LNCaP clone FGC (cell line): ENCODE results near the gene OSBPL8.
"Not testable (repeated sequence)": the region's sequence is repeated elsewhere in the genome, so short reads cannot be mapped to it uniquely, and the experiment has no call there.

ENCODE experiments used
- DNase-seq: peaks from one replicate; pipeline ENCODE4 v3.0.0-alpha.2; 2011; ENCODE audit warnings: low read depth
- H3K4me3 ChIP-seq: 2 replicates; pipeline ENCODE4 v1.5.1; 2011; ENCODE audit warnings: mild to moderate bottlenecking, low read depth, low read length, control low read depth
- TF ChIP-seq, protein P1 (sequence below): IDR thresholded peaks from 2 replicates; pipeline ENCODE4 v1.5.1; 2012; ENCODE audit warnings: mild to moderate bottlenecking; ENCODE audit not compliant: control insufficient read depth, insufficient read depth; ENCODE audit errors: extremely low read depth

The OSBPL8 gene

DNA sequence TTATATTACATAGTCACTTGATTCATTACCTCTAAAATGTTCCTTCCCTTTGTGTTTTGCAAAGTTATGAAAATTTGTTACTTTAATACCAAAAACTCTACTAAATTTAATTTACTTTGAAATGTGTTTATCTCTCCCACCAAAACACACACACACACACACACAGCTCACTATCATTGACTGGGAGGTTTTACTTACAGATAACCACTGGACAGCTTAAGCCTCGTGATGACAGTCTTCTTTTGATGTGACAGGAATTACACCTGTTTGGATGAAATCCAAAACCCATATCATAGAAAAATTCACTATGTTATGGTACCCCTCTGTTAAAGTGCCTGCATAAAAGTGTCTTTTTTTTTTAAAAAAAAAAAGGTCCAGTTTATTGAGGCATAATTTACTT lies 227.0 kb downstream of the OSBPL8 start:
- H3K4me3 ChIP-seq: no peak overlapping the region
- TF ChIP-seq, protein P1, sequence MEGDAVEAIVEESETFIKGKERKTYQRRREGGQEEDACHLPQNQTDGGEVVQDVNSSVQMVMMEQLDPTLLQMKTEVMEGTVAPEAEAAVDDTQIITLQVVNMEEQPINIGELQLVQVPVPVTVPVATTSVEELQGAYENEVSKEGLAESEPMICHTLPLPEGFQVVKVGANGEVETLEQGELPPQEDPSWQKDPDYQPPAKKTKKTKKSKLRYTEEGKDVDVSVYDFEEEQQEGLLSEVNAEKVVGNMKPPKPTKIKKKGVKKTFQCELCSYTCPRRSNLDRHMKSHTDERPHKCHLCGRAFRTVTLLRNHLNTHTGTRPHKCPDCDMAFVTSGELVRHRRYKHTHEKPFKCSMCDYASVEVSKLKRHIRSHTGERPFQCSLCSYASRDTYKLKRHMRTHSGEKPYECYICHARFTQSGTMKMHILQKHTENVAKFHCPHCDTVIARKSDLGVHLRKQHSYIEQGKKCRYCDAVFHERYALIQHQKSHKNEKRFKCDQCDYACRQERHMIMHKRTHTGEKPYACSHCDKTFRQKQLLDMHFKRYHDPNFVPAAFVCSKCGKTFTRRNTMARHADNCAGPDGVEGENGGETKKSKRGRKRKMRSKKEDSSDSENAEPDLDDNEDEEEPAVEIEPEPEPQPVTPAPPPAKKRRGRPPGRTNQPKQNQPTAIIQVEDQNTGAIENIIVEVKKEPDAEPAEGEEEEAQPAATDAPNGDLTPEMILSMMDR: no peak
- DNase-seq: no peak

DNA sequence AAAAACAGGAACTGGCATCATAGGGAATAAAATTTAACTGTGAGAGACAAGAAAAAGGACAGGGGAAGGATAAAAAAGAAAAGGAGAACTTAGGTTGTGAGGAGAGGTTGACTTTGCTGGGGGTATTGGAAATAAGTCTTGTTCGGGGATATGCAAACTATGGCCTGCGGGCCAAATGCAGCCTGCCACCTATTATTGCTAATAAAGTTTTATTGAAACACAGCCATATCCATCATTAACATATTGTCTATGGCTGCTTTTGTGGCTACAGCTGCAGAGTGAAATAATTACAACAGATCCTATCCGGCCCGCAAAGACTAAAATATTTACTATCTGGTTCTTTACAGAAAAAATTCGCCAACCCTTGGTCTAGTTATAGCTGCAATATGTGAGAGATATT lies 230.0 kb downstream of the OSBPL8 start:
- H3K4me3 ChIP-seq: no peak overlapping the region
- TF ChIP-seq, protein P1: no peak
- DNase-seq: no peak

DNA sequence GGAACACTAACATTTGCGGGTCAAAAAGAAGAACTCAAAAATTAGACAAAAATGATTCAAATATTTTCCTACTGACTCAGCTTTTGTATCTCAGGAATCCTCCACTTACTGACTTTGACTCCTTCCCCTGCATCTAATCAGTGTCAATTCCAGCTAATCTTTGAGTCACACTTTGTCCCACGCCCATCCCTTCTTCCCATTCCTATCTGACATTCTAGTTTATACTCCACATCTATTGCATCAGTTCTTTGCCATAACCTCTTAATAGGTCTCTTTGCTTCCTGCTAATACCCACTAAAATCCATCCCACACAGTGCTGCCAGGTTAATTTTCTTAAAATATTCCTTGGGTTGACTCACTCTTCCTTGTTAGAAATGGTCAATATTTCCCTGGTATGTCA lies 230.4 kb downstream of the OSBPL8 start:
- TF ChIP-seq, protein P1: no peak
- DNase-seq: no peak
- no peak overlapping the region for H3K4me3 ChIP-seq

DNA sequence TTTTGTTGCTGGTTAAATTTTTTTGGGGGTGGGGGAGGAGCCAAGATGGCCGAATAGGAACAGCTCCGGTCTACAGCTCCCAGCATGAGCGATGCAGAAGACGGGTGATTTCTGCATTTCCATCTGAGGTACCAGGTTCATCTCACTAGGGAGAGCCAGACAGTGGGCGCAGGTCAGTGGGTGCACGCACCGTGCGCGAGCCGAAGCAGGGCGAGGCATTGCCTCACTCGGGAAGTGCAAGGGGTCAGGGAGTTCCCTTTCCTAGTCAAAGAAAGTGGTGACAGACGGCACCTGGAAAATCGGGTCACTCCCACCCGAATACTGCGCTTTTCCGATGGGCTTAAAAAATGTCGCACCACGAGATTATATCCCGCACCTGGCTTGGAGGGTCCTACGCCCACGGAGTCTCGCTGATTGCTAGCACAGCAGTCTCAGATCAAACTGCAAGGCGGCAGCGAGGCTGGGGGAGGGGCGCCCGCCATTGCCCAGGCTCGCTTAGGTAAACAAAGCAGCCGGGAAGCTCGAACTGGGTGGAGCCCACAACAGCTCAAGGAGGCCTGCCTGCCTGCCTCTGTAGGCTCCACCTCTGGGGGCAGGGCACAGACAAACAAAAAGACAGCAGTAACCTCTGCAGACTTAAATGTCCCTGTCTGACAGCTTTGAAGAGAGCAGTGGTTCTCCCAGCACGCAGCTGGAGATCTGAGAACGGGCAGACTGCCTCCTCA lies 239.8 kb downstream of the OSBPL8 start:
- H3K4me3 ChIP-seq: not testable (repeated sequence)

DNA sequence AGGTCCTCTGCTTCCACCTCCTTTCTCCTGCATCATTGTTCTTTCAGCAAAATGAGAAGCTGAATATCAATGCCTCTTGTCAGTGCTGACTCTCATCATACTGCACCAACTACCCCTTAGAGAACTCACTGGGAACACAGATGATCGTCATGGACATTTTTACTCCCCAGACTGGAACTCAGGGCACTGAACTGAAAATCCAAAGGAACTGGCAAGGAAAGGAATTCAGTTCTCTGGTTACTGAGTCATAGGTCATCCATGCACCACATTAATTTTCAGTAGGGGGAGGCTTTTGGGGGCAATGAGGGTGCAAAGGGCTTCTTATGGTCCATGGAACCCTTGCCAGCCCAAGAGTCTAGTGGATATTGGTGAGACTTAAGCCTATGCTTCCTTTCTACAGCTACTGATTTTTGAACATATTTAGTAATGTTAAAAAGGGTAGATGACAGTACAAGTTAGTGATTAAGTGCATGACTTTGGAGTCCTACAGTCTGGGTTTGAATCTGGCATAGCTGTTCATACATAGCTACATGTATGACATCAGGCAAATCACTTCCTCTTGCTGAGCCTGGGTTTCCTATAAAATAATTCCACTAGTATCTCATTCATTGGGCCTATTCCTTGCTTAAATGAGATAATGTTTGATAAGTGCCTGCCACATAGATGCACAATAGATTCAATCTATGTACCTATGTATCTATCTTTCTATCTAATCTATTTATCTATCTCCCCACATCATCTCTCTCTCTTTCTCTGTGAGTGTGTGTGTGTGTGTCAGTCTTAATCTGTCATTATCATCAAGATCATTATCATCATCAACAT lies 240.6 kb downstream of the OSBPL8 start:
- no peak for DNase-seq
- H3K4me3 ChIP-seq: no peak overlapping the region
- TF ChIP-seq, protein P1: no peak

More for the DNA sequence above, 239.8 kb downstream of the OSBPL8 start:
- not testable (repeated sequence) for DNase-seq

DNA sequence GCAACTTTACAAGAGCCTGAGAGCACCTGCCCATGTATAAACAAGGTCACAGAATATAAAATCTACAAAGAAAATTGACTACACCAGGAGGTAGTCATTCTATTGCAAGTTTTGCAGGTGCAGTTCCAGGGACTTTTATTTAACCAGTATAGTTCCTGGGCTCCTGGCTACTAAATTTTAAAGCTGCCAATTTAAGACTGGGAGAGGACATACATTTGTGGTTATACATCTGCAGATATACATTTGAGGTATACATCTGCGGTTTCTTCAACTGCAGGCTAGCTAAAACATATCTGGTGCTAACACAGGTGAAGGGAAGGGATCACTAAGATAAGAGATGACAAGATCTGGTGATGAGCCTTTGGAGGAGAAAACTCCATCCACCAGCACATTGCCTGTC lies 241.6 kb downstream of the OSBPL8 start:
- TF ChIP-seq, protein P1: no peak
- DNase-seq: no peak
- no peak overlapping the region for H3K4me3 ChIP-seq

DNA sequence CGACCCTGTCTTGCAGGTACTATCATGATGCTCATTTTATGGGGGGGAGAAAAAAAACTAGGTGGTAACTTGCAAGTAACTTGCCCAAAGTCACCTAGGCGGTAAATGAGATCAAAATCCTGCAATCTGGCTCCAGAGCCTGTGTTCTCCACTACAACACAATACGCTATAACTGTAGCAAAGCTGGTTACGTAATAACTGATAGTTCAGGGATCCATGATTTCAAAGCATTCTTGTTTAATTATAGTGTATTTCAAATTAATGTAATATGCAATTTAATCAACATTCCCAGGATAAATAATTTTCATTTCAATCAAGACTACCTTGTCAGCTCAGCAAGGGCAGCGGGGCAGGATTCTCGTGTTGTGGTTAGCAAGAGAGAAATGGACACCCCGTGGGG lies 243.1 kb downstream of the OSBPL8 start:
- no peak for DNase-seq
- TF ChIP-seq, protein P1: no peak
- H3K4me3 ChIP-seq: no peak overlapping the region
